Heart right ventricle (tissue), 16 donors: ENCODE data around the gene TAS2R42. TPM values are rescaled to one million over a fixed set of nuclear protein-coding genes. Genes with fewer than 3 reads are reported as not detected.

Source experiments
- ATAC-seq, 8 donors: fragments of 200-7000 bp; cut with Tn5 transposase; one replicate each; pipeline ENCODE4 v1.9.1; 2020; ENCODE audit warnings: mild to moderate bottlenecking in 8 of 8, moderate library complexity in 8 of 8, moderate number of reproducible peaks in 1 of 8
- DNase-seq, 2 donors: peaks; one replicate each; pipeline ENCODE4 v3.0.0-alpha.2; 2020
- H3K27ac ChIP-seq, 10 donors: fragments of 200-600 bp; sonication (generic) in 2 of 10; one replicate each; pipeline versions ENCODE4 v1.5.0 to v1.8.0; 2020 to 2022; ENCODE audit warnings: mild to moderate bottlenecking in 3 of 10
- H3K27me3 ChIP-seq, 7 donors: fragments of 200-600 bp; one replicate each; pipeline ENCODE4 v1.8.0; 2021 to 2022; ENCODE audit warnings: mild to moderate bottlenecking in 2 of 7
- H3K36me3 ChIP-seq, 9 donors: fragments of 200-600 bp; sonication (generic) in 1 of 9; one replicate each; pipeline versions ENCODE4 v1.5.0 to v1.8.0; 2020 to 2022; ENCODE audit warnings: mild to moderate bottlenecking in 2 of 9
- H3K4me1 ChIP-seq, 9 donors: fragments of 200-600 bp; sonication (generic) in 1 of 9; one replicate each; pipeline versions ENCODE4 v1.5.0 to v1.8.0; 2020 to 2022; ENCODE audit warnings: mild to moderate bottlenecking in 4 of 9
- H3K4me3 ChIP-seq, 10 donors: fragments of 200-600 bp; sonication (generic) in 2 of 10; one replicate each; pipeline versions ENCODE4 v1.5.0 to v1.8.0; 2020 to 2022; ENCODE audit warnings: mild to moderate bottlenecking in 7 of 10, moderate library complexity in 2 of 10
- H3K9me3 ChIP-seq, 11 donors: fragments of 200-600 bp in 10 of 11; sonication (generic) in 2 of 11; one replicate each; pipeline versions ENCODE4 v1.5.0 to v1.8.0; 2013 to 2022; ENCODE audit warnings: mild to moderate bottlenecking in 2 of 11, control low read depth in 1 of 11, moderate library complexity in 1 of 11
- WGBS, 2 donors: extraction: QIAGEN DNeasy Blood & Tissue Kit; methylation state at CpG; one replicate each; pipeline ENCODE4 v1.1.7; 2013; ENCODE audit warnings: inconsistent platforms in 1 of 2; 5-methylcytosine and 5-hydroxymethylcytosine counted together
- intact Hi-C, 10 donors: fragments of 100-400 bp; cut with DNase I; formaldehyde crosslinking; loops; one replicate each; pipeline versions ENCODE4 v1.11.1 to v1.14.2; 2022
- long read RNA-seq, 3 donors: library from polyadenylated mRNA; unstranded; transcript quantifications; one replicate each; pipeline ENCODE4 v2.0.0, GENCODE V29; 2020 to 2021
- polyA plus RNA-seq, 2 donors: library from polyadenylated mRNA; stranded (reverse); fragments of 200-250 nt; gene quantifications; one replicate each; pipeline ENCODE4 v1.2.3, GENCODE V29; 2013
- total RNA-seq, 10 donors: library from RNA; stranded (reverse); fragmentation: NEBNext Ultra II Directional in 3 of 10; extraction: Animal tissue kit (Norgen Biotek cat#: 25700) in 3 of 10; gene quantifications; one replicate each; pipeline versions ENCODE4 v1.2.1 to v1.2.4, GENCODE V29; 2021 to 2023
- TF ChIP-seq, protein P1 (sequence below), 9 donors: fragments of 200-600 bp; sonication (generic) in 2 of 9; IDR thresholded peaks; one replicate each; pipeline versions ENCODE4 v1.5.0 to v1.8.0; 2021 to 2022; ENCODE audit warnings: antibody characterized with exemption in 9 of 9, mild to moderate bottlenecking in 5 of 9, moderate library complexity in 1 of 9
- donor health status: Arrhythmogenic right ventricular cardiomyopathy.
- donor health status: ischemic (EF 13 %, LVEDD 7.1; RV severe dilation, severe dysfunction).
- donor health status: healthy with polysubstance abuse.
- donor health status: DM: no; HTN: yes; CAD: no.
- donor health status: DM: no; HTN: no; CAD: no.
- donor health status: ischemic (EF 25% LVEDD 6.9; RV normal size, moderate dysfunction).
- donor health status: ischemic (EF 25% LVEDD 5.7; RV mildly dilated, moderate dysfunction).
- donor health status: healthy.
- donor health status: DM: yes; HTN: yes; CAD: no.
- donor health status: Ischemic cardiomyopathy.
- donor health status: ischemic (EF 35%, LVEDD 5.7; RV mildly dilated, moderate dysfunction).
- donor health status: nonischemic (EF 11% LVEDD 7.7; RV severe dilation, severe dysfunction).
- donor health status: DM: yes; HTN: yes; CAD: no.
- donor health status: PGD.
- donor health status: ischemic (EF 29% LVEDD 5.4; RV normal size, mild dysfunction).
- donor health status: nonischemic (EF 23%, LVEDD 6.1; RV moderate dilation, normal function).

The TAS2R42 gene, protein sequence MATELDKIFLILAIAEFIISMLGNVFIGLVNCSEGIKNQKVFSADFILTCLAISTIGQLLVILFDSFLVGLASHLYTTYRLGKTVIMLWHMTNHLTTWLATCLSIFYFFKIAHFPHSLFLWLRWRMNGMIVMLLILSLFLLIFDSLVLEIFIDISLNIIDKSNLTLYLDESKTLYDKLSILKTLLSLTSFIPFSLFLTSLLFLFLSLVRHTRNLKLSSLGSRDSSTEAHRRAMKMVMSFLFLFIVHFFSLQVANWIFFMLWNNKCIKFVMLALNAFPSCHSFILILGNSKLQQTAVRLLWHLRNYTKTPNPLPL
- total RNA-seq (not detected), polyA plus RNA-seq (not detected)
- long read RNA-seq, donor 1: 0 reads
- long read RNA-seq, donor 2: 0 reads
- long read RNA-seq, donor 3: 0 reads

DNA sequence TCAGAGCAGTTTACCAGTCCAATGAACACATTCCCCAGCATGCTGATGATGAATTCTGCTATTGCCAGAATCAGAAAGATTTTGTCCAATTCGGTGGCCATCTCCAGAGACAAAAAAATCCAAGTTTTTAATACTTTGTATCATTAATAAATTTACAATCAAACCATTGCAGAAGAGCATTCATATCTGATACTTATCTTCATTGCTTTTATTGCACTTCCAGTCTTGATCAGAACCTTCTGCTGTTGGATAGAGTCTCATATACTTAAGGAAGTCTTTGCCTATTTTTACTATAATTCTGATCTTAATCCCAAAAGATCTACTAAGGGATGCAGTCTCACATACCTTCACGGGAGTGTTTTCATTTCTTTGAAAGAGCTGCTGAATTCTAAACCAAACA is at the start of gene TAS2R42:
TSS of gene TAS2R42 (minus strand) at position 101 of the 400 bp plus-strand sequence. CDS start at position 101, 0 bp downstream.
- H3K36me3 ChIP-seq: no peaks in the 10 kb centered on the region
- ATAC-seq: no peak
- H3K4me1 ChIP-seq: no peaks in the 10 kb centered on the region
- DNase-seq: no peak
- H3K4me3 ChIP-seq: no peak within 1 kb of the TSS
- TF ChIP-seq, protein P1, sequence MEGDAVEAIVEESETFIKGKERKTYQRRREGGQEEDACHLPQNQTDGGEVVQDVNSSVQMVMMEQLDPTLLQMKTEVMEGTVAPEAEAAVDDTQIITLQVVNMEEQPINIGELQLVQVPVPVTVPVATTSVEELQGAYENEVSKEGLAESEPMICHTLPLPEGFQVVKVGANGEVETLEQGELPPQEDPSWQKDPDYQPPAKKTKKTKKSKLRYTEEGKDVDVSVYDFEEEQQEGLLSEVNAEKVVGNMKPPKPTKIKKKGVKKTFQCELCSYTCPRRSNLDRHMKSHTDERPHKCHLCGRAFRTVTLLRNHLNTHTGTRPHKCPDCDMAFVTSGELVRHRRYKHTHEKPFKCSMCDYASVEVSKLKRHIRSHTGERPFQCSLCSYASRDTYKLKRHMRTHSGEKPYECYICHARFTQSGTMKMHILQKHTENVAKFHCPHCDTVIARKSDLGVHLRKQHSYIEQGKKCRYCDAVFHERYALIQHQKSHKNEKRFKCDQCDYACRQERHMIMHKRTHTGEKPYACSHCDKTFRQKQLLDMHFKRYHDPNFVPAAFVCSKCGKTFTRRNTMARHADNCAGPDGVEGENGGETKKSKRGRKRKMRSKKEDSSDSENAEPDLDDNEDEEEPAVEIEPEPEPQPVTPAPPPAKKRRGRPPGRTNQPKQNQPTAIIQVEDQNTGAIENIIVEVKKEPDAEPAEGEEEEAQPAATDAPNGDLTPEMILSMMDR (IDR thresholded peaks at IDR 0.05): no peak
- intact Hi-C loops: no loop called here
- no peak within 1 kb of the TSS for H3K27ac ChIP-seq
- no peaks in the 10 kb centered on the region for H3K9me3 ChIP-seq
- WGBS, 2 donors: 68 to 74% methylated on average over 2 of the region's 2 CpGs
- H3K27me3 ChIP-seq: no peaks in the 10 kb centered on the region

DNA sequence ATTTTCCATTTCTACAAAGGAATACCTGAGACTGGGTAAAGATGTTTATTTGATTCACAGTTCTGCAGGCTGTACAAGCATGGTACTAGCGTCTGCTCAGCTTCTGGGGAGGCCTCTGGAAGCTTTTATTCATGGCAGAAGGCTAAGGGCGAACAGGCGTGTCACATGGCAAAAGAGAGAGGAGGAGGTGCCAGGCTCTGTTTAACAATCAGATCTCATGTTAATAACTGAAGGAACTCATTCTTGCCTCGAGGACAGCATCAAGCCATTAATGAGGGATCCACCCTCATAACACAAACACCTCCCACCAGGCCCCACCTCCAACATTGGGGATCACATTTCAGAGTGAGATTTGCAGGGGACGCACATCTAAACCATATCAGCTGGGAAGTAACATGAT is 46.8 kb upstream of the TAS2R42 start:
- no peak overlapping the region for H3K27ac ChIP-seq
- H3K4me1 ChIP-seq: no peaks in the 10 kb centered on the region
- no peak overlapping the region for H3K4me3 ChIP-seq
- H3K27me3 ChIP-seq: no peaks in the 10 kb centered on the region
- ATAC-seq: no peak
- DNase-seq: no peak
- TF ChIP-seq, protein P1 (IDR thresholded peaks at IDR 0.05): no peak
- peaks cover 0 to 8% (median 0%) of the 10 kb centered on the region in 11 donors for H3K9me3 ChIP-seq
- no peaks in the 10 kb centered on the region for H3K36me3 ChIP-seq
- WGBS, 2 donors: 69 to 71% methylated on average over 5 of the region's 5 CpGs
- intact Hi-C loops: loop anchor here in 2 of 10 donors (10.0 kb wide), 1 partner anchor 251 kb away; no protein-coding TSS in a partner anchor

DNA sequence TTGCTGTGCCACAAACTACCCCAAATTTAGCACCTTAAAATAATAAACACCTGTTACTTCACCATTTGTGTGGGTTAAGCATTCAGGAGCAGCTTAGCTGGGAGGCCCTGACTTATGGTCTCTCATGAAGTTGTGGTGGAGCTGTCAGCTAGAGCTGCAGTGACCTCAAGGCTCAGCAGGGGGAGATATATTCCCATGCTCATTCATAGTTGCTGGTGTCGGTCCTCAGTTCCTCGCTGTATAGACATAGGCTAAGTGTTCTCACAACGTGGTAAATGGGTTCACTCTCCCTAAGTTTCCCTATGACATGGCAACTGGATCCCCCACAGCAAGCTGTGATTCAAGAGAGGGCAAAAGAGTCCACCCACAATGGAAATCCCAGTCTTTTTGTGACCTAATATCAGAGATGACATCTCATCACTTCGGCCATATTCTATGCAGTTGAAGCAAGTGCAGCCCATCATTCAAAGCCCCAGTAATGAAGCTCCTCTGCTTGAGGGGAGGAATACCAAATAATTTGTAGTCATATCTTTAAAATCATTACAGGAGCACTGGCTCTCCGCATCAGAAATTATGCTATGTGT is 41.7 kb upstream of the TAS2R42 start:
- intact Hi-C loops: loop anchor here in 3 of 10 donors (5.0 to 10.0 kb wide), 2 partner anchors 256 to 259 kb away; no protein-coding TSS in a partner anchor
- Histone ChIP-seq H3K4me1 (no peaks in the 10 kb centered on the region), H3K27ac (no peak overlapping the region), H3K4me3 (no peak overlapping the region), H3K36me3 (no peaks in the 10 kb centered on the region), H3K9me3 (no peaks in the 10 kb centered on the region), H3K27me3 (no peaks in the 10 kb centered on the region)
- DNase-seq (no peak), ATAC-seq (no peak)
- WGBS, 2 donors: 44 to 46% methylated on average over 5 of the region's 5 CpGs
- TF ChIP-seq, protein P1 (IDR thresholded peaks at IDR 0.05): peak in 7 of 9 donors; percentile 25 to 56 (median 43)

DNA sequence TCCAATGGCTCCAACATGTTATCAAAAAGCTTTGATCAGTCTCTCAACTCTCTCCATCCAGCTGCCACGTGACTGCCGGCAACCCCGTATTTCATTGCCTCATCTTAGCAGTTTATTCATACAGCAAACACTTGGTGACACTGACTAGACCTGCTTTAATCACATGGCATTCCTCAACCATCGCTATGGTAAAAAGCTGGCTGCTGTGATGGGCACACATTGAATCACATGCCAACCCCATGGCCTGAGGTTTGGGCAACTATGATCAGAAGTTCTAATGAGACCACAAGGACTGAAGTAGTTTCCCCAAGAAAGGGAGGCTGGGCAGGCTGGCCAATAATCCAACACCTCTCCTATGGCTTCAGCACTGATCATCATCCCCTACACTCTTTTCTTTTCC is 40.6 kb upstream of the TAS2R42 start:
- 81% methylated on average over 4 of the region's 4 CpGs for WGBS, 2 donors
- DNase-seq (no peak), ATAC-seq (no peak)
- intact Hi-C loops: loop anchor here in 3 of 10 donors (5.0 to 10.0 kb wide), 2 partner anchors 257 to 260 kb away; no protein-coding TSS in a partner anchor
- Histone ChIP-seq H3K4me1 (no peaks in the 10 kb centered on the region), H3K27me3 (no peaks in the 10 kb centered on the region), H3K9me3 (peaks cover 0 to 7% (median 0%) of the 10 kb centered on the region in 11 donors), H3K36me3 (no peaks in the 10 kb centered on the region), H3K27ac (no peak overlapping the region), H3K4me3 (no peak overlapping the region)
- TF ChIP-seq, protein P1 (IDR thresholded peaks at IDR 0.05): no peak
